Skeletal muscle cell (primary cell): ENCODE data around the gene CCDC59.
"Not testable (repeated sequence)": the region's sequence is repeated elsewhere in the genome, so short reads cannot be mapped to it uniquely, and the experiment has no call there.

Experiments
- DNase-seq: peaks from one replicate; pipeline ENCODE4 v3.0.0-alpha.2; 2010; ENCODE audit warnings: low read depth
- H3K4me3 ChIP-seq: 2 replicates; pipeline ENCODE4 v1.5.1; 2011; ENCODE audit warnings: low read depth, mild to moderate bottlenecking, control low read depth, low read length, moderate library complexity

The CCDC59 gene, protein sequence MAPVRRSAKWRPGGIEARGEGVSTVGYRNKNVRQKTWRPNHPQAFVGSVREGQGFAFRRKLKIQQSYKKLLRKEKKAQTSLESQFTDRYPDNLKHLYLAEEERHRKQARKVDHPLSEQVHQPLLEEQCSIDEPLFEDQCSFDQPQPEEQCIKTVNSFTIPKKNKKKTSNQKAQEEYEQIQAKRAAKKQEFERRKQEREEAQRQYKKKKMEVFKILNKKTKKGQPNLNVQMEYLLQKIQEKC

DNA sequence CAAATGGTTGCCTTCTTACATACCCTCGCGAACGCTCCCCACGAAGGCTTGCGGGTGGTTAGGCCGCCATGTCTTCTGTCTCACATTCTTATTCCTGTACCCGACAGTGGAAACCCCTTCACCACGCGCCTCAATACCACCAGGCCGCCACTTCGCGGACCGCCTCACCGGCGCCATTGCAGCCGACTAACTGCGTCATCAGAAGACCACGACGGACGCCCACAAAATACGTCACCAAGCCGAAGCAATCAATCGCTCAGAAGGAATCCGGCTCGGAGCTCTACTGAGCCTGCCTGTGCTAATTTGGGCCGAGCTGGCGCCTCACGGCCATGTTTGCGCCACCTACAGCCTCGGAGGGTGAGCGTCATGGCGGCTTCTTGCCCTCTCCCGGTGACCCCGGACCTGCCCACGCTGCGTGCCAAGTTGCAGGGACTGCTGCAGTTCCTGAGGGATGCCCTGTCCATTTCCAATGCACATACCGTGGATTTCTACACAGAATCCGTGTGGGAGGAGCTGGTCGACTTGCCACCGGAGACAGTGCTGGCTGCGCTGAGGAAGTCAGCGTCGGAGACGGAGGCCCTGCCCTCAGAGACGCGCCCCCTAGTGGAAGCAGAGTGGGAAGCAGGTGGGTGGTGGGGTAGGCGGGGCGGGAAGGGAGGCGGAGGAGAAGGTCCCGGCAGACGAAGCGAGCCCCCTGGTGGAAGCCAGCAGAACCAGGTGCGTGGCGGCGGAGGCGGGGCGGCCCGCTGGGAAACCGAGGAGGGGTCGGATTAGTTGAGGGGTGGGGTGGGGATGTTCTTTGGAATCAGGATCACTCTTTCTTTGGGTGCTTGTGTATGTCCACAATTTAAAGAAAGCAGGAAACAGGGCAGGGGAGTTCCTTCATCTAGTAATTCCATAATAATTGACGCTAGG is at the start of gene CCDC59, which contains the start of gene METTL25:
CCDC59 (minus strand) TSS at position 188 of the 915 bp plus-strand sequence; CDS start at position 177, 11 bp downstream.
METTL25 (plus strand) TSS at position 330 of the 915 bp plus-strand sequence; CDS start at position 367, 37 bp downstream.
- peak; percentile 96 for DNase-seq
- peak within 1 kb of the TSS; percentile 92 for H3K4me3 ChIP-seq

DNA sequence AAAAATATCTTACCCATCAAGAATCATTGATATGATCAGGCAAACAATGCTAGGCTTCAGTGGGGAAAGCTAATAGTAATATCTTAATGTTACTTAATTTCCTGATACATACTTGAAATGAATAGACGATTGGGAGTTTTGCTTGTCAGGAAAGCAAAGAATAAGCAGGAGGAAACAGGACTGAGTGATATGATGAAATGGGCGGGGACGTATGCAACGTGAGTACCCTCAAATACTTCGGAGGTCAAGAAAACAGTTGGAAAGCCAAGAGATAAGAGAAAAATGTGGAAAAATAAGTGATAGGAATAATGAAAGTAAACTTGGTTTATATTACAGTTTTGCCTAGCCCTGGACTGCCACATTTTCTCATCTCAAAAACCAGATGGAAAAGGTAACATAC is 49.3 kb upstream of the CCDC59 start:
- no peak for DNase-seq
- no peak overlapping the region for H3K4me3 ChIP-seq

DNA sequence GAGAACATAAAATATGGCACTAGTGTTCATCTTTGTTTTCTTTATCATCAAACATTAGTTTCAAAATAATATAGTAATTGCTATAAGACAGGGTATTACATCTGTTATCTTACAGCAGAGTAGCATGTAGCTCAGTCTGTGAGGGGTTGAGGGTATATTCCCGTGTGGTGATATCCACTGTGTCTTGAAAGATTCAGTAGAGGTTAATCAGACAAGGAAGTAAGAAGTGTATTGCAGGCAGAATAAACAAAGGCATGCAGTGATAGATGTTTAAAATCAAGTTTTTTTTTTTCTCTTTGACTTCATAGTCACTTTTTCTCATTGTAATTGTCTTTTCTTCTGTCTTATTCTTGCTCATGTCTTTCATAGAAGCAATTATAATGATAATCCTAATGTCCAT is 48.5 kb upstream of the CCDC59 start:
- no peak for DNase-seq
- H3K4me3 ChIP-seq = no peak overlapping the region

DNA sequence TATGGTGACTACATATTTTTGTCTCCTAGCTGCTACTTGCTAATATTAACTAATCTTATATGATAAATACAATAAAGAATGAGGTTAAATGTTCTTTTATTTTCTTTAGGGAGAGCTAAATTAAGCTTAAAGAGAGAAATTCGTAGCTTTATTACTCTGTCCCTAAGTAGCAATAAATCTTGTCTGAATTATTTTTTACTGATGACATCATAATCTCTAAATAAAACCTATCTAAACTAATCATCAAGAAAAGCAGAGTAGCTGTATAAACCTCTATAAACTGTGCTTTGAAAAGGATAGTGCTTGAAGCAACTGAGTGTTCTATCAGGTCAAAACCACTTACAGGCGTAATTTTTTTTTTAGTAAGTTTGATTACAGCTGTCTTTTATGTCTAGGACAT is 42.6 kb upstream of the CCDC59 start:
- no peak for DNase-seq

DNA sequence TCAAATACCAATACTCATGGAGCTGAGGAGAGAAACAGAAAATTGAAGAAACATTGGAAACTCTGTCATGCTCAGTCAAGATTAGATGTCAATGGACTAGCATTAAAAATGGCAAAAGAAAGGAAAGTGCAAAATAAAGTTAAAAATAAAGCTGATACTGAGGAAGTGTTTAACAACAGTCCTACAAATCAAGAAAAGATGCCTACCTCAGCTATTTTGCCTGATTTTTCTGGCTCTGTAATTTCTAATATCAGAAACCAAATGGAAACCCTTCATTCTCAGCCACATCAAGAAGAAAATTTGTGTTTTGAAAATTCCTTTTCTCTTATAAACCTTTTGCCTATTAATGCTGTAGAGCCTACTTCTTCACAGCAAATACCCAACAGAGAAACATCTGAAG is 40.7 kb upstream of the CCDC59 start:
- H3K4me3 ChIP-seq = no peak overlapping the region
- no peak for DNase-seq

More for the DNA sequence above, 42.6 kb upstream of the CCDC59 start:
- H3K4me3 ChIP-seq = no peak overlapping the region

DNA sequence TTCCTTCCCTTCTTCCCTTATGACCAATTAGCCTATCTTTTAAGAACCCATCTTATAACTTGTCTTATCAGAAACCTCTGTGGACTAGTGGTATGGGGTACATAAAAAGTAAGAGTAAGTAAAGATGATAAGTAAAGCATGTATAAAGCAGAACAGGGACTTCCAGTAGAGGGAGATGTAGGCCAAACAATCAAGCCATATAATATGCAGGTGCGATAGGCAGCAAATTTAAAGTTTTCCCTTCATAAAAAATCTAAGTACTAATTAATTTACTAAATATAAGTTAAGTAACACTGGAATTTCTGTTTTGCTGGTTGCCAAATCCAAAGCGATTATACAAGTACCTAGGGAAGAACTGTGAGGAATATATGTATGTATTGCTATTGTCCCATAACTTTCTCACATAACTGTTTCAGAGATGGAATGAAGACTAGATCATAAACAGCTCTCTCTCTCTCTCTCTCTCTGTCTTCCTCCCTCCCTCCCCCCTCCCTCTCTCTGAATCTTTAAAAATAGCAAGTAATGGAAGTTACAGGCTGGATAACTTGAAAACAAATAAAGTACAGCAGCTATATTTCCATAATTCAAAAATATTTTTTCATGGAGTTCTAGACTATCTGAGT is 25.9 kb upstream of the CCDC59 start:
- H3K4me3 ChIP-seq = no peak overlapping the region
- DNase-seq = peak; percentile 4

DNA sequence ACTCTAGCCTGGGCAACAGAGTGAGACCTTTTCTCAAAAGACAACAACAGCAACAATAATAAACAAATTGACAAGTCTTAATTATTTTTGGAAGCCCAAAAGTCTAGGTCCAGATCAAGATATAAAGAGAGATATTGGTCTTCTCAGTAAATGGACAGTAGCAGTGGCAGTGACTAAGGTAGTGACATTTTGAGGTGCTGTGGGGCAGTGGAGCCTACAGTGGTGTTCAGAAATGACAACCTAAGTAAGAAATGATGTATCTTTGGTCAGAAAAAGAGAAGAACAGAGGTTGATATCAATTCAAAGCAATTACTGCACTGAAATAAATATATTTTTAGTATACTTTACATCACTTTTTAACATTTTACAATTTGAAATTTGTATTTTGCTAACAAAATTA is 20.8 kb upstream of the CCDC59 start:
- no peak overlapping the region for H3K4me3 ChIP-seq
- DNase-seq = no peak

DNA sequence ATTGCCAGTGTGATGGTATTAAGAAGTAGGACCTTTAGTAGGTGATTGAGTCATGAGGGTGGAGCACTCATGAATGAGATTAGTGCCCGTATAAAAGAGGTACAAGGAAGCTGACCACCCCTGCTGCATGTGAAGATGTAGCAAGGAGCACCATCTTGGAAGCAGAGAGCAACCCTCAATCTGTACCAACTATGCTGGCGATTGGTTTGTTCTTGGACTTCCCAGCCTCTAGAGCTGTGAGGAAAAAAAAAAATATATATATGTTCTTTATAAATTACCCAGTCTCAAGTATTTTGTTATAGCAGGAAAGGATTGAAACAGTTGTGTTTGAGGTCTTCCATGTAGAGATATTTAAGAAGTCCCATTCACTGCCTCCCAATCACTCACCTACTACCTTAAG is 17.0 kb upstream of the CCDC59 start:
- H3K4me3 ChIP-seq = no peak overlapping the region
- DNase-seq = no peak

DNA sequence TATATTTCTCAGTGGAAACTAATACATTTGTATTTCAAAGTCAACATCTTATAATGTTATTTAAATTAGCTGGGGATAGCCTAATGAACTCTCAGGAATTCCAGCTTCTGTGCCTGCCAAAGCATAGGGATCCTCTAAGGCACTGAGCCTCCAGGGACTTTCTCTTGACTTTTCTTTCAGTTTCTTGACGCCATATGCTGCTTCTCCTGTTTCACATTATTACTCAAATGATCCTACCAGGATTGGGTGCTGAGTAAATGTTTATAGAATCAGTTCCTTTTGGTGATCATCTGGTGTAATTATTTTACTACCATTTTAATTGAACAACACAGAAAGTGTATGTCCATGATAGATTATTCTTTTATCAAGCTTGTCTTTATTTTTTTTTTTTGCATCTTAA is 8.0 kb upstream of the CCDC59 start:
- no peak overlapping the region for H3K4me3 ChIP-seq
- DNase-seq = no peak

DNA sequence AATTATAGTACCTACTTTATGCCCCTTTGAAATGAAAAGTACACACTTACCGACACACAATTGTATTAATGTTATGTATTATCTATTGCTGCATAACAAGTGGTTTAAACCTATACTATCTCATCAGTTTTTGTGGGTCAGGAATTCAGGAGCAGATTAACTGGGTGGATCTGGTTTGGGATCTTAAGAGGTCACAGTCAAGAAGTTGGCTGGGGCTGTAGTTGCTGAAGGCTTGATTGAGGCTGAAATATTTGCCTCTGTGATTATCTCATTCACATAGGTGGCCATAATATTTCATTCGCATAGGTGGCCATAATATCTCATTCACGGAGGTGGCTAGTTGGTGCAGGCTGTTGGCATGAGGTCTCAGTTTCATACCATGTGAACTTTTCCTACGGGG is 5.8 kb upstream of the CCDC59 start:
- H3K4me3 ChIP-seq = no peak overlapping the region
- DNase-seq = no peak

DNA sequence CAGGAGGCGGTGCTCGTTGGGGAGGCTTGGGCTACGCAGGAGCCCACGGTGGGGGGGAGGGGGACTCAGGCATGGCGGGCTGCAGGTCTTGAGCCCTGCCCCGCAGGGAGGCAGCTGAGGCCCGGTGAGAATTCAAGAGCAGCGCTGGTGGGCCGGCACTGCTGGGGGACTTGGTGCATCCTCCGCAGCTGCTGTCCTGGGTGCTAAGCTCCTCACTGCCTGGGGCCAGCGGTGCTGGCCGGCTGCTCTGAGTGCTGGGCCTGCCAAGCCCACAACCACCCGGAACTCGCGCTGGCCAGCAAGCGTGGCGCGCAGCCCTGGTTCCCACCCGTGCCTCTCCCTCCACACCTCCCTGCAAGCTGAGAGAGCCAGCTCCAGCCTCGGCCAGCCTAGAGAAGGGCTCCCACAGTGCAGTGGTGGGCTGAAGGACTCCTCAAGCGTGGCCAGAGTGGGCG is 3.3 kb upstream of the CCDC59 start:
- DNase-seq = no peak
- no peak overlapping the region for H3K4me3 ChIP-seq

DNA sequence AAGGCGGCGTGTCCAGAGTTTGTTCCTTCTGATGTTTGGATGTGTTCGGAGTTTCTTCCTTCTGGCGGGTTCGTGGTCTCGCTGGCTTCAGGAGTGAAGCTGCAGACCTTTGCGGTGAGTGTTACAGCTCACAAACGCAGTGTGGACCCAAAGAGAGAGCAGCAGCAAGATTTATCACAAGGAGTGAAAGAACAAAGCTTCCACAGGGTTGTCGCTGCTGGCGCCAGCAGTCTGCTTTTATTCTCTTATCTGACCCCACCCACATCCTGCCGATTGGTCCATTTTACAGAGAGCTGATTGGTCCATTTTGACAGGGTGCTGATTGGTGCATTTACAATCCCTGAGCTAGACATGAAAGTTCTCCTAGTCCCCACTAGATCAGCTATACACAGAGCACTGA is 2.6 kb upstream of the CCDC59 start:
- H3K4me3 ChIP-seq, DNase-seq: not testable (repeated sequence)

DNA sequence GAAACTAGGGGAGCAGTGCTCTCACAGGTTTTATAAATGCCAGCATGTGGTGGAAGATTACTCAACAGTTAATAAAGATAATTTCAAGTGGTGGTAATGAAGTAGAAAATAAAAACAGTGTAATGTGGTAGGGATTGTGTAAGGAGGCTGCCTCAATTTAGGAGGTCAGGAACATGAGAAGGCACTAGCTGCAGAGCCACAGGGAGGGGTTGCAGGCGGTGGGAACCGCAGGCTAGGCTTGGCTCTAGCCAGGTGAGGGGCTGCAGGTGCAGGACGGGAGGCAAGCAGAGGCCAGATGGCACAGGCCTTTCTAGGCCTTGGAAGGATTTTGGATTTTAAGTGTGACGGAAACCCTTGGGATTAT is 910 bp upstream of the CCDC59 start:
- H3K4me3 ChIP-seq = peak overlapping the region; percentile 92

DNA sequence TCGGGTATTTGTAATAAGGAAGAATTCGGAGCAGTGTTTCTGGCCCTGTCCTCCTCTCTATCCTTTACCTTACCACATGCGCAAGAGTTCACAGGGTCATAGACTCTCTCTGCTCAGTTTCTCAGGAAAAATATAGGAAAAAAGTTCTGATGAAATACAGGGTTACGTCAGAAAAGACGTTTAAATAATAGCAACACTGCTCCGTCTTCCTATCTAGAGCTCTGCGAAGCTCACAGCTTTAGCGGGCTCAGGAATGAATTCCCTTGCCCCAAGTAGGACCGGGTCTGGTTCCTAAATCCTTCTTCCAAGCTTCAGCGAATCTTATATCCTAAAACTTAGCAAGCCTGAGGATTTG is 365 bp downstream of the CCDC59 start:
- peak overlapping the region; percentile 92 for H3K4me3 ChIP-seq
- DNase-seq = no peak

More for the DNA sequence above, 910 bp upstream of the CCDC59 start:
- DNase-seq = no peak

DNA sequence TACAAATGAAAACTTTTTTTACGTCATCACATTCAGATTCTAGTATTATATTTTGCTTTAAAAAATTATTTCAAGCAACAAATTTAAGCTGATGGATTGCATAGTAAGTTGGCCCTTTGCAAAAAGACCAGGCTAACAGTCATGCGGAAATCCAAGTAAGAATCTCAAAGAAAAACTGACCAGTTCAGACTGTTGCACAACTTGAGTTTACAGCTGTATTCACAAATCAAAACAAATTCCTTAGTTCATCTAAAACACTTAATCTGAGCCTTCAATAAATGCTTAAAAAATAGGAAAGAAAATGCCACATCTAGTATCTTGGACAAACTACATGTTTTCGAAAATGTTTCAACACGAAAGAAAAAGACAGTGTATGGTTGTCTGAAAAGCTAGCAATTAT is 847 bp downstream of the CCDC59 start:
- peak overlapping the region; percentile 92 for H3K4me3 ChIP-seq
- no peak for DNase-seq

DNA sequence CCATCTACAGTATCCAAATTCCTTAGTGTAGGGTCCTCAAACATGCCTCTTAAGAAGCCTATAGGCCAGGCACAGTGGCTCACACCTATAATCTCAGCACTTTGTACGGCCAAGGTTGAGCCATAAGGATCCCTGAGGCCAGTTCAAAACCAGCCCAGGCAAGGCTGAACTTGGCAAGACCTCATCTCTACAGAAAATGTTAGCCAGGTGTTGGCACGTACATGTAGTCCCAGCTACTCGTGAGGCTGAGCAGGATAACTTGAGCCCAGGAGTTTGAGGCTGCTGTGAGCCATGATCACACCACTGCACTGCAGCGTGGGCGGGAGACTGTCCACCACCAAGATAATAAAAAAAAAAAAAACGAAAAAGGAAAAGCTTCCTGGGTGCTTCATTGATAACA is 6.8 kb downstream of the CCDC59 start:
- no peak overlapping the region for H3K4me3 ChIP-seq
- DNase-seq = no peak

DNA sequence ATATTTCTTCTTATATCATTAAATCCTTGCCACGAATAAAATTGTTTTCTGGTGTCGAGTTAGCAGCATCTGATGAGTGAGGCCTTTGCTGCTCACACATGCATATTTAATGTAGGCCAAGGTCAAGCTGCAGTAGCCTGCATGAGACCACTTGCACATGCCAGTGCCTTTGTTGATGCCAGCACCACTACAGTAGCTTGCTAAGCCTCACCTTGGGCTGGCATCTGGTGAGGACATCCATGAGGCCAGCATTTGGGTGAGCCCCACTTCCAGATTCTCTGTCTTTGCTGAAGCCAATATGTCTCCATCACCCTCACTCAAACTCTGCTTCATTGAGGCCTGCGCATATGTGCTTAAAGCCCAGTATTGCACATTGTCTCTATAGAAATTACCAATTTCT is 8.0 kb downstream of the CCDC59 start:
- DNase-seq = no peak
- no peak overlapping the region for H3K4me3 ChIP-seq

DNA sequence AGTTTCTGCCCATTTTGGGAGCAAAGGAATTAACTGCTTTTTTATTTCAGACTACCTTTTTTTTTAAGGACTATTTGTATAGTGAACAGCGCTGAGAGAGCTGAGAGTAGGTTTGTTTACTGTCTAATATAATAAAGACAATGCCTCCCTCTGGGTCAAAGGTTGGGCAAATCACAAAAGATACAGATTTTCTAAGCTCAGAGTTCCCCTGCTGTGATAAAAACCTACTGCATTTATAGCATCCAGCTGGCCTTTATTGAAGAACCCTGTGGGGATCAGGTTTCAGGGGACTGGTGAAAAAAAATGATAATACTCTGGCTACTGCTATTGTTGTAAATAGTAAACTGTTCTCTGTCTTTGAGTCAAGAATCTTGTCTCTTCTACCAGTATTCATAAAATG is 28.7 kb downstream of the CCDC59 start:
- DNase-seq = no peak
- no peak overlapping the region for H3K4me3 ChIP-seq

DNA sequence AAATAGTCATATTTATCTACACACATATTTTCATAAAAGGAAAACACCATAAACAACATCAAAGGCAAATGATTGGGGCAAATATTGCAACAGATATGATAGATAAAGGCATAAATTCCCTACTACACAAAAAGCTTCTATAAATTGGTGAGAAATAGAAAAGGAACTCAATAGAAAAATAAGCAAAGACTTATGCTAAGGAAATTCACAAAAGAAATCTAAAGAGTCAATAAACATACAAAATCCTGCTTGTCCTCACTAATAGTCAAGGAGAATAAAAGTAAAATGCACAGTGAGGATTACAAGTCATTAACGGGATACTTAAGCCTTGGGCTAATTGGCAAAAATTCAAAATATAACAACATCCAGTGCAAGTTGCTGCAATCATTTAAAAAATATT is 30.3 kb downstream of the CCDC59 start:
- DNase-seq = no peak
- H3K4me3 ChIP-seq = no peak overlapping the region

DNA sequence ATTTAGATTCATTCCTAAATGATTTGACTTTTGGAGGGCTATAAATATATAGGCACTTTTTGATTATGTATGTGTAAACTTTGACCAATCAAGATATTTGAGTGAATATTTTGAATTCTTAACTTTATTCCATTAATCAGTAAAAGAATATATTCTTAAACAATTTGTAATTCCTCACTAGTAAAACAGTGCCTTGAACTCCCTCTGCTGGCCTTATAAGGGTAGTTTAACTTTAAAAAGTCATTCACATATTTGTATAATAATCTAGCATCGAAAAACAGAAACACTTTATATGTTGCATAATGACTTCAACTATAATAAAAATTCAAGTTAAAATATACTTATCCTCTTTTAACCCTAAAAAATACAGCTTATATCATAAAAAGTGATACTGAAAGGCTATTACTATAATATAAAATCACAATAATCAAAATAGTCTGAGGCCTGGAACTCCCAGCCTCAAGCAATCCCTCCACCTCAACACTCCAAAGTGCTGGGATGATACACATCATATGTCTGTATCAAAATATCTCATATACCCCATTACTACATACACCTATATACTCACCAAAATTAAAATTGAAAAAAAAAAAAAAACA is 31.2 kb downstream of the CCDC59 start:
- DNase-seq = no peak
- no peak overlapping the region for H3K4me3 ChIP-seq
